SK-N-SH treated with all-trans-retinoic acid at 6 μM for 48 hours (cell line): ENCODE data around the gene UNCX.

ENCODE experiments used
- ATAC-seq: fragments of 200-7000 bp; cut with Tn5 transposase; 3 replicates; pipeline ENCODE4 v1.9.1; 2020; ENCODE audit warnings: mild to moderate bottlenecking, moderate library complexity
- ARNTL ChIP-seq: fragments of 450-650 bp; formaldehyde crosslinking; IDR thresholded peaks from 2 replicates; pipeline ENCODE4 v1.5.0; 2020; ENCODE audit warnings: low read depth, mild to moderate bottlenecking, moderate library complexity, borderline replicate concordance
- BACH2 ChIP-seq: fragments of 250-450 bp; sonication (Bioruptor Pico); IDR thresholded peaks from 2 replicates; pipeline ENCODE4 v1.9.0; 2021; ENCODE audit warnings: mild to moderate bottlenecking, borderline replicate concordance
- CSDC2 ChIP-seq: fragments of 250-450 bp; sonication (Bioruptor Pico); IDR thresholded peaks from 2 replicates; pipeline ENCODE4 v1.5.0; 2020; ENCODE audit warnings: mild to moderate bottlenecking, moderate library complexity
- ESRRG ChIP-seq: fragments of 250-450 bp; sonication (Bioruptor Pico); IDR thresholded peaks from 2 replicates; pipeline ENCODE4 v1.6.1; 2021; ENCODE audit warnings: mild to moderate bottlenecking
- GLIS3 ChIP-seq: fragments of 250-450 bp; sonication (Bioruptor Pico); IDR thresholded peaks from 2 replicates; pipeline ENCODE4 v1.5.0; 2020; ENCODE audit warnings: mild to moderate bottlenecking, moderate library complexity
- ISL1 ChIP-seq: fragments of 250-450 bp; sonication (Bioruptor Pico); IDR thresholded peaks from 2 replicates; pipeline ENCODE4 v2.1.2; 2022; ENCODE audit warnings: mild to moderate bottlenecking, moderate library complexity
- OSR1 ChIP-seq: fragments of 250-450 bp; sonication (Bioruptor Pico); IDR thresholded peaks from 2 replicates; pipeline ENCODE4 v1.8.0; 2022; ENCODE audit warnings: moderate library complexity, mild to moderate bottlenecking, inconsistent platforms
- PPARA ChIP-seq: fragments of 250-450 bp; sonication (Bioruptor Pico); IDR thresholded peaks from 2 replicates; pipeline ENCODE4 v1.5.0; 2020; ENCODE audit warnings: mild to moderate bottlenecking, borderline replicate concordance
- SNAI2 ChIP-seq: fragments of 250-450 bp; sonication (Bioruptor Pico); IDR thresholded peaks from 2 replicates; pipeline ENCODE4 v1.5.0; 2020; ENCODE audit warnings: mild to moderate bottlenecking, moderate library complexity
- TOX ChIP-seq: fragments of 250-450 bp; sonication (Bioruptor Pico); IDR thresholded peaks from 2 replicates; pipeline ENCODE4 v1.8.0; 2021; ENCODE audit warnings: mild to moderate bottlenecking, moderate library complexity, borderline replicate concordance
- TSHZ2 ChIP-seq: fragments of 250-450 bp; sonication (Bioruptor Pico); IDR thresholded peaks from 2 replicates; pipeline ENCODE4 v1.5.0; 2020; ENCODE audit warnings: mild to moderate bottlenecking, moderate library complexity
- ZC3H10 ChIP-seq: fragments of 250-450 bp; sonication (Bioruptor Pico); IDR thresholded peaks from 2 replicates; pipeline ENCODE4 v1.5.1; 2021; ENCODE audit warnings: mild to moderate bottlenecking, moderate library complexity
- ZFP3 ChIP-seq: fragments of 250-450 bp; sonication (Bioruptor Pico); IDR thresholded peaks from 2 replicates; pipeline ENCODE4 v1.5.0; 2020; ENCODE audit warnings: mild to moderate bottlenecking, moderate library complexity
- ZFP30 ChIP-seq: fragments of 450-650 bp; formaldehyde crosslinking; IDR thresholded peaks from 2 replicates; pipeline ENCODE4 v1.5.0; 2022; ENCODE audit warnings: mild to moderate bottlenecking, moderate library complexity
- ZNF565 ChIP-seq: fragments of 450-650 bp; formaldehyde crosslinking; conservative IDR thresholded peaks from 2 replicates; pipeline ENCODE4 v1.5.0; 2020; ENCODE audit warnings: low read depth, mild to moderate bottlenecking, moderate library complexity
- ZNF70 ChIP-seq: fragments of 450-650 bp; formaldehyde crosslinking; IDR thresholded peaks from 2 replicates; pipeline ENCODE4 v1.5.0; 2020; ENCODE audit warnings: mild to moderate bottlenecking, moderate library complexity
- ZNF8 ChIP-seq: fragments of 450-650 bp; formaldehyde crosslinking; IDR thresholded peaks from 2 replicates; pipeline ENCODE4 v1.5.0; 2020; ENCODE audit warnings: mild to moderate bottlenecking, moderate library complexity
- TF ChIP-seq, protein P1 (sequence below): fragments of 250-450 bp; sonication (Bioruptor Pico); IDR thresholded peaks from 2 replicates; pipeline ENCODE4 v1.8.0; 2021; ENCODE audit warnings: low read depth, mild to moderate bottlenecking, moderate library complexity, borderline replicate concordance
- TF ChIP-seq, protein P2 (sequence below): fragments of 250-450 bp; sonication (Bioruptor Pico); IDR thresholded peaks from 2 replicates; pipeline ENCODE4 v1.5.1; 2021; ENCODE audit warnings: mild to moderate bottlenecking, moderate library complexity
- TF ChIP-seq, protein P3 (sequence below): fragments of 250-450 bp; sonication (Bioruptor Pico); IDR thresholded peaks from 2 replicates; pipeline ENCODE4 v1.8.0; 2020; ENCODE audit warnings: mild to moderate bottlenecking, moderate library complexity, borderline replicate concordance

The UNCX gene

GRCh38 chr7:1220977-1221745 is 11.5 kb upstream of the UNCX start:
- ATAC-seq, result no peak
- TF ChIP-seq, protein P1, sequence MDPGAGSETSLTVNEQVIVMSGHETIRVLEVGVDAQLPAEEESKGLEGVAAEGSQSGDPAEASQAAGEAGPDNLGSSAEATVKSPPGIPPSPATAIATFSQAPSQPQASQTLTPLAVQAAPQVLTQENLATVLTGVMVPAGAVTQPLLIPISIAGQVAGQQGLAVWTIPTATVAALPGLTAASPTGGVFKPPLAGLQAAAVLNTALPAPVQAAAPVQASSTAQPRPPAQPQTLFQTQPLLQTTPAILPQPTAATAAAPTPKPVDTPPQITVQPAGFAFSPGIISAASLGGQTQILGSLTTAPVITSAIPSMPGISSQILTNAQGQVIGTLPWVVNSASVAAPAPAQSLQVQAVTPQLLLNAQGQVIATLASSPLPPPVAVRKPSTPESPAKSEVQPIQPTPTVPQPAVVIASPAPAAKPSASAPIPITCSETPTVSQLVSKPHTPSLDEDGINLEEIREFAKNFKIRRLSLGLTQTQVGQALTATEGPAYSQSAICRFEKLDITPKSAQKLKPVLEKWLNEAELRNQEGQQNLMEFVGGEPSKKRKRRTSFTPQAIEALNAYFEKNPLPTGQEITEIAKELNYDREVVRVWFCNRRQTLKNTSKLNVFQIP, result no peak
- TF ChIP-seq SNAI2 (CRISPR knock-in tag) (no peak), ZFP3 (CRISPR knock-in tag) (no peak), CSDC2 (CRISPR knock-in tag) (no peak), ARNTL (CRISPR knock-in tag) (no peak), BACH2 (no peak), GLIS3 (CRISPR knock-in tag) (no peak), ZC3H10 (no peak), ZNF70 (no peak), OSR1 (CRISPR knock-in tag) (no peak), ZNF565 (CRISPR knock-in tag) (no peak), PPARA (CRISPR knock-in tag) (no peak), TOX (no peak), ISL1 (CRISPR knock-in tag) (no peak)
- TF ChIP-seq, protein P2, sequence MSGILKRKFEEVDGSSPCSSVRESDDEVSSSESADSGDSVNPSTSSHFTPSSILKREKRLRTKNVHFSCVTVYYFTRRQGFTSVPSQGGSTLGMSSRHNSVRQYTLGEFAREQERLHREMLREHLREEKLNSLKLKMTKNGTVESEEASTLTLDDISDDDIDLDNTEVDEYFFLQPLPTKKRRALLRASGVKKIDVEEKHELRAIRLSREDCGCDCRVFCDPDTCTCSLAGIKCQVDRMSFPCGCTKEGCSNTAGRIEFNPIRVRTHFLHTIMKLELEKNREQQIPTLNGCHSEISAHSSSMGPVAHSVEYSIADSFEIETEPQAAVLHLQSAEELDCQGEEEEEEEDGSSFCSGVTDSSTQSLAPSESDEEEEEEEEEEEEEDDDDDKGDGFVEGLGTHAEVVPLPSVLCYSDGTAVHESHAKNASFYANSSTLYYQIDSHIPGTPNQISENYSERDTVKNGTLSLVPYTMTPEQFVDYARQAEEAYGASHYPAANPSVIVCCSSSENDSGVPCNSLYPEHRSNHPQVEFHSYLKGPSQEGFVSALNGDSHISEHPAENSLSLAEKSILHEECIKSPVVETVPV, result no peak
- TF ChIP-seq, protein P3, sequence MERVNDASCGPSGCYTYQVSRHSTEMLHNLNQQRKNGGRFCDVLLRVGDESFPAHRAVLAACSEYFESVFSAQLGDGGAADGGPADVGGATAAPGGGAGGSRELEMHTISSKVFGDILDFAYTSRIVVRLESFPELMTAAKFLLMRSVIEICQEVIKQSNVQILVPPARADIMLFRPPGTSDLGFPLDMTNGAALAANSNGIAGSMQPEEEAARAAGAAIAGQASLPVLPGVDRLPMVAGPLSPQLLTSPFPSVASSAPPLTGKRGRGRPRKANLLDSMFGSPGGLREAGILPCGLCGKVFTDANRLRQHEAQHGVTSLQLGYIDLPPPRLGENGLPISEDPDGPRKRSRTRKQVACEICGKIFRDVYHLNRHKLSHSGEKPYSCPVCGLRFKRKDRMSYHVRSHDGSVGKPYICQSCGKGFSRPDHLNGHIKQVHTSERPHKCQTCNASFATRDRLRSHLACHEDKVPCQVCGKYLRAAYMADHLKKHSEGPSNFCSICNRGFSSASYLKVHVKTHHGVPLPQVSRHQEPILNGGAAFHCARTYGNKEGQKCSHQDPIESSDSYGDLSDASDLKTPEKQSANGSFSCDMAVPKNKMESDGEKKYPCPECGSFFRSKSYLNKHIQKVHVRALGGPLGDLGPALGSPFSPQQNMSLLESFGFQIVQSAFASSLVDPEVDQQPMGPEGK (CRISPR knock-in tag), result no peak
- TF ChIP-seq, all 23 proteins: peak for 0

DNA sequence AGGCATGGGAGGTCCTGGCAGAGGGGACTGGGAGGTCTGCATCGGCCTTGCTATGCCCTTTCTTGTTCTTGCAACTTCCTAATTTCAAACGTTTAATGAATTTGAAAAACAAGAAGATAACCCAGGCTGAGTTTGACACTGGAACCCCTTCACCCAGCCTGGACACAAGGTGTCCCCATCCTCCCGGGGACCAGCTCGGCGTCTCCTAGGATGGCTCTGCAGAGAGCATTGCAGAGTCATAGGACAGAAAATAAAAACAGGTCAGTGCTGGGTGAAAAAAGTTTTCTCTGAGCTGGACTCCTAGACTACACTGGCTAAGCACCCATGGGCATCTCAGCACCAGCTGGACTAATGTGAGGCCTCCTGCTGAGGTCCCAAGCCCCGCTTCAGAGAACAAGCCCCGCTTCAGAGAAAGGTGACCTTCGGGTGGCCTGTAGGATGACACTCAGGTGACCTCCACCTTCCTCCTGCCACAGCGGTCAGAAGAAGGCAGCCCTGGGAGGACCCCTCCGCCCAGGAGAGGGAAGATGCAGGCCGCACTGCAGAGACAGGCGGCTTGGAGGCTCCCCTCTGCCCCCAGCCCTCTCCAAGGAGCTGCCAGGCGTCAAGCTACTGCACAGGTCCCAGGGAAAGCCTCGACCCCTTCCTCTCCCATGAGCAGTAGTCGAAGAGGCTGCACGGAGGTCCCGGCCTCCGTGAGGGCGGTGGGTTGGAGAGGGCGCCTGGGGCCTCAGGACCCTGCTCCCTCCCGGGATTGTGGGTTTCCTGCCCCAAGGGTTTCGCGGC is 9.3 kb upstream of the UNCX start:
- peak; percentile 17 for ATAC-seq
- TF ChIP-seq CSDC2 (CRISPR knock-in tag) (no peak), OSR1 (CRISPR knock-in tag) (no peak), ISL1 (CRISPR knock-in tag) (no peak), ARNTL (CRISPR knock-in tag) (no peak), ZFP30 (CRISPR knock-in tag) (no peak), TSHZ2 (no peak), GLIS3 (CRISPR knock-in tag) (no peak), TOX (no peak), ZNF70 (no peak), ZFP3 (CRISPR knock-in tag) (no peak), BACH2 (no peak), ZNF8 (CRISPR knock-in tag) (no peak), ESRRG (CRISPR knock-in tag) (no peak)
- TF ChIP-seq, protein P1, result no peak
- TF ChIP-seq, protein P2, result no peak
